ENCODE data around the gene PARP16. TPM values are rescaled to one million over a fixed set of nuclear protein-coding genes. Genes with fewer than 3 reads are reported as not detected.
A peak's percentile ranks its signal among the peaks of the same experiment; 100 is the strongest.

Gene PARP16
- total RNA-seq, 3 donors from 2014 or later (not counting 1 experiment from before 2014, with no cell fraction given), result 11.7 to 19.3 (median 16.4) TPM

DNA sequence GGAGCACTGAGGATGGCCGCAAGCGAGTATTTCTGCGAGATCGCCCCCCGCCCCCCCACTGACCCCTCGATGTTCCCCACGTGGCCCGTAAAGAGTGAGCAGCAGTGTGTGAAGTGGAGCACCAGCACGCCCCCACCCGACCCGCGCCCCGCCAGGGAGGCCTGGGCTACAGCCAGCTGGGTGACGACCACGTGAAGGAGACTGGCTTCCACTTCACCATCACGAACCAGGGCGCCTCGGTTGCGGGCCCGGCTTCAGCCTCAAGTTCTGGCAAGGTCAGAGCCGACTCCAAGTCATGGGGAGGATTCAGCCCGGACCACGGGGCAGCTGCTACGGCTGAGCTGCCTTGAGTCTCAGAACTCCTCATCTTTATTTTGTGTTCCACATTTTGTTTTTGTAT lies 15.4 kb upstream of the PARP16 start:
- Histone ChIP-seq H3K4me3 (ENCODE audit: low read length) (no peak overlapping the region), H3K4me1 (ENCODE audit: control insufficient read depth, insufficient read depth, low read length) (peaks cover 39% of the 10 kb centered on the region), H3K27ac (ENCODE audit: low read length) (no peak overlapping the region), H3K9me3 (ENCODE audit: control insufficient read depth, insufficient read depth, low read length) (no peaks in the 10 kb centered on the region), H3K27me3 (ENCODE audit: control insufficient read depth, insufficient read depth, low read length) (no peaks in the 10 kb centered on the region), H3K36me3 (ENCODE audit: control insufficient read depth, insufficient read depth, low read length) (no peaks in the 10 kb centered on the region)
- ATAC-seq (no peak), DNase-seq (no peak)
- Mint-ChIP-seq H3K9me3 (no peaks in the 10 kb centered on the region), H3K4me3 (no peak overlapping the region), H3K27ac (peak overlapping the region in 1 of 2 donors; percentile 42), H3K27me3 (ENCODE audit: low read depth in 2 of 2) (no peaks in the 10 kb centered on the region), H3K36me3 (no peaks in the 10 kb centered on the region), H3K4me1 (peaks cover 26 to 31% of the 10 kb centered on the region in 2 donors)
- TF ChIP-seq, protein P1, sequence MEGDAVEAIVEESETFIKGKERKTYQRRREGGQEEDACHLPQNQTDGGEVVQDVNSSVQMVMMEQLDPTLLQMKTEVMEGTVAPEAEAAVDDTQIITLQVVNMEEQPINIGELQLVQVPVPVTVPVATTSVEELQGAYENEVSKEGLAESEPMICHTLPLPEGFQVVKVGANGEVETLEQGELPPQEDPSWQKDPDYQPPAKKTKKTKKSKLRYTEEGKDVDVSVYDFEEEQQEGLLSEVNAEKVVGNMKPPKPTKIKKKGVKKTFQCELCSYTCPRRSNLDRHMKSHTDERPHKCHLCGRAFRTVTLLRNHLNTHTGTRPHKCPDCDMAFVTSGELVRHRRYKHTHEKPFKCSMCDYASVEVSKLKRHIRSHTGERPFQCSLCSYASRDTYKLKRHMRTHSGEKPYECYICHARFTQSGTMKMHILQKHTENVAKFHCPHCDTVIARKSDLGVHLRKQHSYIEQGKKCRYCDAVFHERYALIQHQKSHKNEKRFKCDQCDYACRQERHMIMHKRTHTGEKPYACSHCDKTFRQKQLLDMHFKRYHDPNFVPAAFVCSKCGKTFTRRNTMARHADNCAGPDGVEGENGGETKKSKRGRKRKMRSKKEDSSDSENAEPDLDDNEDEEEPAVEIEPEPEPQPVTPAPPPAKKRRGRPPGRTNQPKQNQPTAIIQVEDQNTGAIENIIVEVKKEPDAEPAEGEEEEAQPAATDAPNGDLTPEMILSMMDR (IDR thresholded peaks at IDR 0.05), result no peak
- intact Hi-C loops (cut with micrococcal nuclease), result no loop called here
- 84% methylated on average over 24 of the region's 24 CpGs for WGBS (ENCODE audit: insufficient coverage)

DNA sequence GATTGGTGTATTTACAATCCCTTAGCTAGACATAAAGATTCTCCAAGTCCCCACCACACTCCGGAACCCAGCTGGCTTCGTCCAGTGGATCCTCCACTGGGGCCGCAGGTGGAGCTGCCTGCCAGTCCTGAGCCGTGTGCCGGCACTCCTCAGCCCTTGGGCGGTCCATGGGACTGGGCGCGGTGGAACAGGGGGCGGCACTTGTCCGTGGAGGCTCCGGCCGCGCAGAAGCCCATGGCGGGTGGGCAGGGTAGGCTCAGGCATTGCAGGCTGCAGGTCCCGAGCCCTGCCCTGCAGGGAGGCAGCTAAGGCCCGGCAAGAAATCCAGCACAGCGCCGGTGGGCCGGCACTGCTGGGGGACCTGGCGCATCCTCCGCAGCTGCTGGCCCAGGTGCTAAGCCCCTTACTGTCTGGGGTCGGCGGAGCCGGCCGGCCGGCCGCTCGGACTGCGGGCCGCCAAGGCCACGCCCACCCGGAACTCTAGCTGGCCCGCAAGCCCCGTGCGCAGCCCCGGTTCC lies 14.3 kb upstream of the PARP16 start:
- no peaks in the 10 kb centered on the region for H3K36me3 ChIP-seq (ENCODE audit: control insufficient read depth, insufficient read depth, low read length)
- Mint-ChIP-seq H3K9me3 (no peaks in the 10 kb centered on the region), H3K4me3 (no peak overlapping the region), H3K36me3 (no peaks in the 10 kb centered on the region), H3K27me3 (ENCODE audit: low read depth in 2 of 2) (no peaks in the 10 kb centered on the region), H3K4me1 (peaks cover 29 to 30% of the 10 kb centered on the region in 2 donors), H3K27ac (no peak overlapping the region)
- H3K4me1 ChIP-seq (ENCODE audit: control insufficient read depth, insufficient read depth, low read length), result peaks cover 48% of the 10 kb centered on the region
- TF ChIP-seq, protein P1 (IDR thresholded peaks at IDR 0.05), result no peak
- 93% methylated on average over 36 of the region's 36 CpGs for WGBS (ENCODE audit: insufficient coverage)
- intact Hi-C loops (cut with micrococcal nuclease), result no loop called here
- DNase-seq (no peak), ATAC-seq (no peak)
- H3K4me3 ChIP-seq (ENCODE audit: low read length), result no peak overlapping the region
- no peak overlapping the region for H3K27ac ChIP-seq (ENCODE audit: low read length)
- H3K27me3 ChIP-seq (ENCODE audit: control insufficient read depth, insufficient read depth, low read length), result no peaks in the 10 kb centered on the region
- no peaks in the 10 kb centered on the region for H3K9me3 ChIP-seq (ENCODE audit: control insufficient read depth, insufficient read depth, low read length)

DNA sequence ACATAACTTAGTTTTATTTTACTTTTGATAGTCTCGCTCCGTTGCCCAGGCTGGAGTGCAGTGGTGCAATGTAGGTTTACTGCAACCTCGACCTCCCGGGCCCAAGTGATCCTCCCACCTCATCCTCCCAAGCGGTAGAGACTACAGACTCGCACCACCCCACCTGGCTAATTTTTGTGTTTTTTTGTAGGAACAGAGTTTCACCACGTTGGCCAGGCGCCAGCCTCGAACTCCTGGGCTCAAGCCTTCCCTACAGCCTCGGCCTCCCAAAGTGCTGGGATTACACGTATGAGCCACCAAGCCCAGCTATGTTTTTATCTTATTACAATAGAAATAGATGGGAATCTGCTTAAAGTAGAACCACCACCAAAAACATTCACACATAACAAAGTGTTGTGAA lies 12.0 kb upstream of the PARP16 start:
- no peak overlapping the region for H3K27ac ChIP-seq (ENCODE audit: low read length)
- DNase-seq (peak in 1 of 2 donors; percentile 18), ATAC-seq (no peak)
- H3K9me3 Mint-ChIP-seq, result no peaks in the 10 kb centered on the region
- H3K9me3 ChIP-seq (ENCODE audit: control insufficient read depth, insufficient read depth, low read length), result no peaks in the 10 kb centered on the region
- H3K4me3 ChIP-seq (ENCODE audit: low read length), result no peak overlapping the region
- H3K36me3 ChIP-seq (ENCODE audit: control insufficient read depth, insufficient read depth, low read length), result no peaks in the 10 kb centered on the region
- no peaks in the 10 kb centered on the region for H3K27me3 ChIP-seq (ENCODE audit: control insufficient read depth, insufficient read depth, low read length)
- 93% methylated on average over 7 of the region's 11 CpGs for WGBS (ENCODE audit: insufficient coverage)
- peak overlapping the region in 1 of 2 donors; percentile 81 for H3K27ac Mint-ChIP-seq
- intact Hi-C loops (cut with micrococcal nuclease), result no loop called here
- no peaks in the 10 kb centered on the region for H3K27me3 Mint-ChIP-seq (ENCODE audit: low read depth in 2 of 2)
- no peak overlapping the region for H3K4me3 Mint-ChIP-seq
- TF ChIP-seq, protein P1 (IDR thresholded peaks at IDR 0.05), result no peak
- no peaks in the 10 kb centered on the region for H3K36me3 Mint-ChIP-seq
- H3K4me1 Mint-ChIP-seq, result peaks cover 19% of the 10 kb centered on the region in 2 donors
- peaks cover 43% of the 10 kb centered on the region for H3K4me1 ChIP-seq (ENCODE audit: control insufficient read depth, insufficient read depth, low read length)

DNA sequence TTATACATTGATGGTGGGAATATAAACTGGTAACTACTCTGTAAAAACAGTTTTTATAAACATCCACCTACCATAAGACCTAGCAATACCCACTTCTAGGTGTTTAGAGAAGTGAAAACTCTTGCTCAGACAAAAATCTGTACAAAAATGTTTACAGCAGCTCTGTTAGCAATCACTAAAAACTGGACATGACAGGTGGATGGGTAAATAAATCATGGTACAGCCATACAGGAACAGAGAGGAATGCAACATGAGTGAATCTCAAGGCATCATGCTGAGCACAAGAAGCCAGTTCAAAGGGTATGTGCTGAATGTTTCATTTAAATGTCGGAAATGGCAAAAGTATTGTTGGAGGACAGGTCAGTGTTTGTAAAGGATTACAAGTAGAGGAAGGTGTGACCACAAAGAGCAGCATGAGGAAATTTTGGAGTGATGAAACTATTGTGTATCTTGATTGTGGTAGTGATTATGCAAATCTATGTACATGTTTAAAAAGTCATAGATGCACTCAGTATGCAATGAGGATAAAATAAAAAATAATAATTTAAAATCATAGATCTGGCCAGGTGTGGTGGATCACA lies 6.3 kb upstream of the PARP16 start:
- WGBS (ENCODE audit: insufficient coverage), result 91% methylated on average over 1 of the region's 1 CpG
- TF ChIP-seq, protein P1 (IDR thresholded peaks at IDR 0.05), result no peak
- no peaks in the 10 kb centered on the region for H3K27me3 ChIP-seq (ENCODE audit: control insufficient read depth, insufficient read depth, low read length)
- no peak overlapping the region for H3K4me3 ChIP-seq (ENCODE audit: low read length)
- no peak for ATAC-seq
- H3K9me3 Mint-ChIP-seq, result no peaks in the 10 kb centered on the region
- H3K4me1 Mint-ChIP-seq, result peaks cover 11 to 23% of the 10 kb centered on the region in 2 donors
- H3K9me3 ChIP-seq (ENCODE audit: control insufficient read depth, insufficient read depth, low read length), result no peaks in the 10 kb centered on the region
- H3K36me3 ChIP-seq (ENCODE audit: control insufficient read depth, insufficient read depth, low read length), result no peaks in the 10 kb centered on the region
- DNase-seq, result no peak
- no peak overlapping the region for H3K27ac ChIP-seq (ENCODE audit: low read length)
- H3K4me3 Mint-ChIP-seq, result no peak overlapping the region
- H3K4me1 ChIP-seq (ENCODE audit: control insufficient read depth, insufficient read depth, low read length), result peaks cover 23% of the 10 kb centered on the region
- intact Hi-C loops (cut with micrococcal nuclease), result no loop called here
- no peaks in the 10 kb centered on the region for H3K27me3 Mint-ChIP-seq (ENCODE audit: low read depth in 2 of 2)
- H3K36me3 Mint-ChIP-seq, result no peaks in the 10 kb centered on the region
- peak overlapping the region in 1 of 2 donors; percentile 49 for H3K27ac Mint-ChIP-seq
